ENCODE data around the gene BRAT1.

GRCh38 chr7:2514473-2515423 lies 40.6 kb downstream of the BRAT1 start:
- TF ChIP-seq CTCF (IDR thresholded peaks at IDR 0.05) (no peak), POLR2A (IDR thresholded peaks at IDR 0.05) (no peak)
